SU-DHL-6 (cell line): ENCODE measurements around the gene KRTAP4-8.

Experiments used
- CTCF ChIP-seq: fragments of 200-600 bp; sonication (generic); IDR thresholded peaks from one replicate; pipeline ENCODE4 v1.5.1; 2017; ENCODE audit warnings: antibody characterized with exemption, mild to moderate bottlenecking, low read length, moderate library complexity; ENCODE audit not compliant: insufficient read depth, poor library complexity, severe bottlenecking
- EZH2phosphoT487 ChIP-seq: fragments of 200-600 bp; sonication (generic), shearing (Covaris generic); conservative IDR thresholded peaks from 2 replicates; pipeline ENCODE4 v1.6.1; 2018; ENCODE audit warnings: mild to moderate bottlenecking, antibody characterized with exemption, low read length, moderate library complexity, mixed read lengths

- TF ChIP-seq CTCF: no peak
- TF ChIP-seq EZH2phosphoT487: no peak
Measured at GRCh38 chr17:41125064-41125463, 27.1 kb upstream of the KRTAP4-8 start.
